GM18907 (cell line): ENCODE measurements around the gene ITPK1.

Source experiments
- ATAC-seq: cut with Tn5 transposase; IDR thresholded peaks from one replicate; pipeline ENCODE4 v1.9.1; 2021; ENCODE audit warnings: mild to moderate bottlenecking, moderate library complexity; ENCODE audit not compliant: unreplicated experiment

The ITPK1 gene

DNA sequence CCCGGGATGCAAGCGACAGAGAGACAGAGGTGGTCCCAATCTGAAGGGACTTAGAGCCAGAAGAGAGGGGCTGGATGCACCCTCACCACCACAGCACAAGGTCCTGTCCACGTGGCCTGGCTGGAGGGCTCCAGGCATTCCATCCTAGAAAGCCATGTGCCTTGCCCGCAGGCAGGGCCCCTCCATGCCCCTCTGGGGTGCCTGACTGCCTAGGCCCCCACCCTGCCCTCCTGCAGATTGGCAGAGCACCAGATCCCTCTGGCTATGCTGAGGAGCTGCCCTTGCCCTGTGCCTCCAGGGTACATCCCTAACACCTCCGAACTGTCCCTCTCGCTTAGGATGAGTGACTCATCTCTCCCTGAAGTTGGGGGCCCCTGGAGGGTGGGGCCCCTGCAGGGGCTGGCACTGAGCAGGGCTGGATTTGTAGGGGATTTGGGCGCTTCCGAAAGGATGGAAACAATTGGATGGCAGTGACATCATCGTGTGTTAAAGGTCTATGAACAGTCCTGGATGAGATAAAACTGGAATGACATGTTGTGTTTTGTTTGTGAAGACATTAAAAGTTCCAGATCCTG, 141.8 kb downstream of the ITPK1 start:
- ATAC-seq, result no peak

DNA sequence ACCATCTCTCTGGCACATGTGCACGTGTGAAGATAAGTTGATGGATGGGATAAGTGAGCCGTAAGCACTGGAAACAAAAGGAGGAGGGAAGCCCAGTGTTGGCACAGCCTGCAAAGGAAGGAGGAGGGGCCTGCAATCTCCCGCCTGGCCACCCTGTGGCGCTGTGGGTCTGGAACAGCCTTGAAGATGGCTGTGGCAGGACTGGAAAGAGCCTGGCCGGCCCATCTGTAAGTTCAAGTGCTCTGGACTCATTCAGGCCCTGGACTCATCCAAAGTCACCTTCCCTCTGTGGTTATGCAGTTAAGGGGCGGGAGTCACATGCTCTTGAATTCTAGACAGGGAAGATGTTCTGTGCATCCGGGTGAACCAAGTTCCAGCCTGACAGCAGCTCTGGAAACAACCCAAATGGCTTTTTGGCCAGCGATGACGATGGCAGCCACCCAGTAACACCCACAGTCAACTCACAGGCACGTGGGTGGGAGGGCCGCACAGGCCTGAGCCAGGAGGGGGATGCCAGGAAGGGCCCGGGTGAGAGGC, 142.4 kb downstream of the ITPK1 start:
- no peak for ATAC-seq

DNA sequence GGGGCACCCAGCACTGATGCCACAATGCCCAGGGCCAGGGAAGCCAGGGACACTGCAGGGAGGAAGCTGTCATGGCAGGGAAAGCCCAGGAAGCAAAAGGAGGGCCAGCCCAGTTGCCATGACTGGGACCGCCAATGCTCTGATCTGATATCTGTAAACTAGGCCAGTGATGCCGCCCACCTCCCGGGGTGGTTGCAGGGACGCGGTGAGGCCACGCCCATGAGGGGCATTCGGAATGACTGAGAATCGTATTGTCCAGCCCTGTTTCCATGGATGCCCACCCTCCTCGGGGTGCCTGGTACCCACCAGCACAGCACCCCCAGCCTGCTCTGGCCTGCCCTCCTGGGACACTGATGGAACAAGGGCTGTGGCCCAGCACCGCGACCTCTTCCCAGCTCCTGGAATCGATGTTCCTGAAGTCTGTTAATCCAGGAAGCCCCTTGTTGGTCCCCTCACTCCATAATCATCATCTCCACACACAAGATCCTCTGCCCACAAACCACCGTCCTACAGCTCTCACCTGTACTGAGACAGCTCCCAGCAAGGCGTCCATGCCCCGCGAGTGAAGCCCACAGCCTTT, 144.0 kb downstream of the ITPK1 start:
- no peak for ATAC-seq

DNA sequence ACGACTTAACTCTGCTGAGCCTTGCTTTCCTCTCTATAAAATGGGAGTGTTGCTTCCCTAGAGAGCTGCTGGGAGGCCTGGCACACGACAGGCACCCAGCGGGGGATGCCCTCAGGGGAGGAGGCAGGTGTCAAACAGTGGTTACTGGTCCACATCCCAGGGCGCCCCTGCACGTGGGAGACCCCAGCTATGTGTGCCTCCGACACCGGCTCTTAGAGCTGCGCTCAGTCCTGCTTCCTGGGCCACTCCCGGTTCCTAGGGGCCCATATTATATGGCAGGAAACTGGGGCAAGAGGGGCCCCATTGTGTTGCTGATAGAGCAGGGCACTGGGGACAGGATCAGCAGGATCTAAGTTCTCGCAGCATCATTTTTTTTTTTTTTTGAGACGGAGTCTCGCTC, 145.5 kb downstream of the ITPK1 start:
- ATAC-seq, result no peak

DNA sequence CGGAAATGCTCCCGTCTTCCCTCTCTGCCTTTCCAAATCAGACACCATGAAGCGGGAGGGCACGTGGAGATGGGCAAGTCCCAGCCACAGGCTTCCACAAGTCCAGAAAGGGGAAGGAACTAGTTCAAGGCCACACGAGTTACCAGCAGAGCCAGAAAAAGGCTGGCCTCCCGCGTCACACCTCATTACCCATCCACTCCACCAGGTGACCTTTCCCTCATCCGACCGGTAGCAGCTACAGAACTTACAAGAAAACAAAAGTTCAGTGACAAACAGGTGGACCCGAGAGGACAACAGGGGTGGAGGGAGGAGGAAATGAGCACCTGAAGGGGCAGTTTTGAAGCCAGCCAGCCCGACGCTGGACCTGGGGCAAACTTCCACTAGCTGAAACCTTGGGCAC, 145.9 kb downstream of the ITPK1 start:
- ATAC-seq, result no peak

DNA sequence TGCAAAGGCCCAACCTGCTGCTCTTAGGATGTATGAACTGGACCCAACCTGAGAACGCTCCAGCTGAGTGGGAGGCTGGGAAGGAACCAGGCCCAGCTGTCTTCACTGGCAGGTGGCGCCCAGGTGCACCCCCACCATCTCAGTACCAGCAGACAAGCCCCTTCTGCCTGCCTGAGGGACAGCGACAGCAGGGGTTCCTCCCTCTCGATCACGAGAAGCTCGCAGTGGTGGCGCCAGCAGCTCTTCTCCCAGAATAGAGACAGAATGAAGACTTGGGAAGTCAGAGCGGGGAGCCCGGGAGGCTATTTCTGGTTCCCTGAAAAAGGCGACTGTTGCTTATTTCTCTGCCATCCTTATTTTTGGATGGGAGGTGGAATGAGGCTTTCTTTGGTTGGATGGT, 146.3 kb downstream of the ITPK1 start:
- no peak for ATAC-seq

DNA sequence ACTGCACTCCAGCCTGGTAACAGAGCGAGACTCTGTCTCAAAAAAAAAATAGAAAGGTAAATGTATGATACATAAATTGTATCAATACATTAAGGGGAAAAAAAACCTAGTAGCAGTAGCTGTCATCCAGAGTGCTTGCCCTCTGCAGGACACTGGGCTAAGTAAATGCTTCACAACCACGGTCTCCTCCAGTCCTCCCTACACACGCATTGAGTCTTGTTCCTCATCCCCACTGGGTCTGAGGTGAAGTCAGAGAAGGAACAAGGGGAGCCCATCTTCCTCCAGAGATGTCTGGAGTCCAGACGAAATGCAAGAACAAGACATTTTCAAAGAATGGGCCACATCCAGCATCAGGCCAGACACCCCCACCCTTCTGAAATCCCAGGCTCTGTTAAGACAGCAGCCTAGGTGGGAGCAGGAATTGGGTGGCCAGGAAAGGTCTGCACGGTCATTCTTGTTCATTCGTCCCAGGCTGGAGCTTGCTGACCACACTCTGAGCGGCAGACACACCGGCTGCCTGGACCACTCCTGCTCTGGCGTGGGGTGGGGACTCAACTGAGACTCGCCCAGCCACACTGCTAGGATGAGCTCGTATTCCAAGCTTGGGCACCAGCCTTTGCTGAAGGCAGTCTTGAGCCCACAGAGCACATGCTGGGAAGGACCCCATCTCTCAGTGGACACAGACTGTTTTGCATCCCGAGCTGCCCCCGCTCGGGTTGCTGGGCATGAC, 147.3 kb downstream of the ITPK1 start:
- no peak for ATAC-seq

DNA sequence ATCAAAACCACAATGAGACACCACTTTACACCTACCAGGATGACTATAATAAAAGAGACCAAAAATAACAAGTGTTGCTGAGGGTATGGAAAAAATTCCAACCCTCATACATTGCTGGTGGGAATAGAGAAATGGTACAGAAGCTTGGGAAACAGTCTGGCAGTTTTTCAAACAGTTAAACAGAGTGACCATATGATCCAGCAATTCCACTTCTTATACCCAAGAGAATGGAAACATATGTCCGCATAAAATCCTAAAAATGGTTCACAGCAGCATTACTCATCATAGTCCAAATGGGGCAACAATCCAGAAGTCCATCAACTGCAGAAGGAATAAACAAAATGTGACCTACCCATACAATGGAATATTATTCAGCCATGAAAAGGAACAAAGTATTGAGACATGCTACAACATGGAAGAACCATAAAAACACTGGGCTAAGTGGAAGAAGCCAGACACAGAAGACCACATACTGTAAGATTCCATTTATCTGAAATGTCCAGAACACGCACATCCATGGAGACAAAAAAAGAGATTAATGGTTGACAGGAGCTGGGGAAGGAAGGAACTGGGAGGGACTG, 148.3 kb downstream of the ITPK1 start:
- no peak for ATAC-seq

DNA sequence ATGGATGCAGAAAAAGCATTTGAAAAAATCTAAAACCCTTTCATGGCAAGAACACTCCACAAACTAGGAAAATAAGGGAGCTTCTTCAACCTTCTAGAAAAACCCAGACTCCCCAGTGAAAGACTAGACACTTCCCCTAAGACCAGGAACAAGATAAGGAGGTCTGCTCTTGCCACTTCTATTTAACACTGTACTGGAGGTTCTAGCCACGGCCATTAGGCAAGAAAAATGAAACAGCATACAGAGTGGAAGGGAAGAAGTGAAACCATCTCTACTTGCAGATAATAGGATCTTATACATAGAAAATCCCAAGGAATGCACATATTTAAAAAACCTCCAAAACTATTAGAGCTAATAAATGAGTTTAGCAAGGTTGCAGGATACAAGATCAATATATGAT, 150.4 kb downstream of the ITPK1 start:
- ATAC-seq, result no peak

DNA sequence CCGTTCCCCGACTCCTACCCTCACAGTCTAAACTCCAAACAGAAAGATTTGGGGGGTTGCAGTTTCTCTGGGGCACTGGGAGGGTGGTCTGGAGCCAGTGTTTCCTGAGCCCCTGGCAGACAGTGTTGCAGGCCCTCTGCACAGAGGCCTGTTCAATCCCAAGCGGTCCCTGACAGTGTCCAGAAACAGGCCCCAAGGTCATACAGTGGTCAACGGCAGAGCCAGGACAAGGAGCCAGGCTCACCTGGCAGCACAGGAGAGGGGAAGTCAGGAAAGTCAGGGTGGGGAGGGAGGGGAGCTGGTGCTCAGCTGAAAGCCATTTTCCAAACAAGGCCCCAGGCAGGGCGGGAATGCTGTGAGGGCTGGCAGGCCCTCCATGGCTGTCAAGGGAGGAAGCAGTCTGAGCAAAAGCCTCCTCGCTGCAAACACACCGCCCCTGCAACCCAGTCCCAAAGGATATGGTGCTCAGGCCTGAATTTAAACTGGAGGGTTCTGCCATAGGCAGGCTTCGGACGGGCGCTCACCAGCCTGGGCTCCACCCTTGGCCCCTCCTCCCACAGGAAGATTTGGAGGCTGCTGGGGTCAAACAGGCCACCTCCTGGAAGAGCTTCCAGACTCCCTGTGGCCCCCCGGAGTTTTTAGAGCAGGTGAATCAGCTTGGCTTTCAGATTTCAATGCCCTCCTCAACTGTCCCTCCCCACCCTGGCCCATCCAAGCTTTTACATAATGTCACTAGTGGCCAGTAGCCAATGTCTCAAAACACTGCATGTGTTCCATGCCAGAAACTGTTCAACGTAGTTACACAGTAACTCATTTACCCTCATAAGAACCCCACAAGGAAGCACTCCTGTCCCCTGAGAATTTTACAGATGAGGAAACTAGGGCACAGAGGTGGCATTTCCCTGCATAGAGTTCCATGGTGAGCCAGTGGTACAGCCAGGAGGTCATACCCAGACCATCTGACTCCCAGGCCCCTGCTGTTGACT, 151.3 kb downstream of the ITPK1 start:
- ATAC-seq, result no peak

DNA sequence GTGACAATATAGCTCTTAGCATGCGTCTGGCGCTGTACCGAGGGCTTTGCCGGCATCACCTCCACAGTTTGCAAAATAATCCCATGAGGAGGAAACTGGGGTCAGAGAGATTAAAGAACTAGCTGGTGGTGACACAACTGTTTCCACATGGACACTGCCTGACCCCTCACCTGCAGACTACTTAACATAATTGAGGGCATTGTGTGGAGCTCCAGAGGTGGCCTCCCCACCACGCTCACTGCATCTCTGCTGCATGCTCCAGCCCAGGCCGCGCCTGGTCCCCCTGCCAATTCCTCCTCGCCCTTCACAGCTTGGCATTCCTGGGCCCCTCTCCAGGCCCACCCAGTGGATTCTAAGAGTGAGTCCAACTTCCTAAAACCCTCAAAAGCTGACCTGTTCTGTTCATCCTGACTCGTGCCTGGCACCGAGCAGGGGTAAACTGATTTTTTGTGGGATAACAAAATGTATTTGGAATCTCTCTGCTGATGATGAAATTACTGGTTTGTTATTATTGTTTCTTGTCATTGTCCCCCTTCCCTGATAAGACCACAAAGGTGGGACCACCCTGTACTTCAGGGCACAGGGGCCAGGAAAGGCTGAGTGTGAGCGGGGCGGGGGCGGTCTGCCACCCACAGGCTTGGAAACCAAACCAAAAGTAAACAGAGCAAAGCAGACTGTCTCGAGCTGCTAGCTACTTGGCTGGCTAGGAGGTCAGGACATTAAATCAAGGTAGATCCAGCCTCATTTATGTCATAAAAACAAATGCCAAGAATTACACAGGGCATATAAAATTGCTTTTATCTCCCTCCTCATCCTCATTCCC, 152.2 kb downstream of the ITPK1 start:
- no peak for ATAC-seq

DNA sequence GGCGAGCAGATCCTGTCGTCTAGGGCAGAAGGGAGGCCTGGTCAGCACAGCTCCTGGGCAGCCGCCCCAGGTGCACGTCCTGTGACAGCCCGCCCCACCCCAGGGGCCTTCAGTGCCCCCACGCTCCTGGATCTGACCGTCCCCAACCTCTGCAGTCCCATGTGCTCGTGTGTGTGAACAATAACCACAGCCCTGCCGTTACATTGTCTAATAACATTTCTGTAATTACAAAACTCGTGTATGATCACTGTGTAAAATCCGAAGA, 153.0 kb downstream of the ITPK1 start:
- ATAC-seq, result no peak

DNA sequence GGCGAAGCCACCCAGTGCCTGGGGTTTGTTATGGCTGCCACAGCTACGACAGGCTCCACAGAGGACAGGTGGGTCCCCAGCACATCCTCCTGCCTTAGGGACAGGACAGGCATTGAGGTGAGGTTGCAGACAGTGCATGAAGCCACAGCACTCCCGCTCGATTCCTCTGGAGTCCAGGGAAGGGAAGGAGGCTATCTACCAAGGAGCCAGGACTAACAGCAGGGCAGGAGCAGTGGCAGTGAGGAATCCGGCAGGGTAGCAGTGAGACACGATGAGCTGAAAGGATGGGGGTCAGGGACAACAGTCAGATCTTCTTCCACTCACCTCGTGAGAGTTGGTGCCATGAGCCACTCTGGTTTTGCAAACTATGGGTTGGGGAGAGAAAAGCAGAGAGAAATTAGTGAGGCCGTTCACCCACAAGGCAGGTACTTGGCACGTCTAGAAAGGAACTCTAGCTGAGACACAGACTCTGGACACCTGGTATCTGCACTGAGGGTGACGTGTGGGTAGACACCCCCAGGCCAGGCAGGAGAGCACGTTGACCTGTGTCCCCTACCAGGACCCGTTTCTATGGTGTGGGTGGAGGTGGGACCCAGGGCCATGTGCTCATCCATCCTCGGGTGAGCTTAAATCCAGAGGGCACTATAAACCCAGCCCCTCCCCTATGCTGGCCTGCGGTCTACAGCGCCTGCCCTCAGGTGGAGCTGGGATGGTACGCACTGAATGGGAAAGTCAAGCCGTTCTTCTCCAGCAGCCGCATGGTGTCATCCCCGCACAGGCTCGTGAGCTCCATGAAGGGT, 153.5 kb downstream of the ITPK1 start:
- no peak for ATAC-seq

DNA sequence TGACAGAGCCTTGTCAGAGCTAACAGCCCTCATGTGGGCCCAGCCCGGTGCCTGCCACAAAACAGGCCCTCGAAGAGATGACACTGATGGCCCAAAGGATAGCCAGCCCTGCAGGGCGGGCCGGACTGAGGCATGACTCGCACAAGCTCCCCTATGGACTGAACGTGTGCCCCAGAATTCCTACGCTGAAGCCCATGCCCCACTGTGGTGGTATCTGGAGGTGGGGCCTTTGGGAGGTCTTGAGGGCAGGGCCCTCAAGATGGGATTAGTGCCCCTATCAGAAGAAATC, 154.2 kb downstream of the ITPK1 start:
- ATAC-seq, result no peak

DNA sequence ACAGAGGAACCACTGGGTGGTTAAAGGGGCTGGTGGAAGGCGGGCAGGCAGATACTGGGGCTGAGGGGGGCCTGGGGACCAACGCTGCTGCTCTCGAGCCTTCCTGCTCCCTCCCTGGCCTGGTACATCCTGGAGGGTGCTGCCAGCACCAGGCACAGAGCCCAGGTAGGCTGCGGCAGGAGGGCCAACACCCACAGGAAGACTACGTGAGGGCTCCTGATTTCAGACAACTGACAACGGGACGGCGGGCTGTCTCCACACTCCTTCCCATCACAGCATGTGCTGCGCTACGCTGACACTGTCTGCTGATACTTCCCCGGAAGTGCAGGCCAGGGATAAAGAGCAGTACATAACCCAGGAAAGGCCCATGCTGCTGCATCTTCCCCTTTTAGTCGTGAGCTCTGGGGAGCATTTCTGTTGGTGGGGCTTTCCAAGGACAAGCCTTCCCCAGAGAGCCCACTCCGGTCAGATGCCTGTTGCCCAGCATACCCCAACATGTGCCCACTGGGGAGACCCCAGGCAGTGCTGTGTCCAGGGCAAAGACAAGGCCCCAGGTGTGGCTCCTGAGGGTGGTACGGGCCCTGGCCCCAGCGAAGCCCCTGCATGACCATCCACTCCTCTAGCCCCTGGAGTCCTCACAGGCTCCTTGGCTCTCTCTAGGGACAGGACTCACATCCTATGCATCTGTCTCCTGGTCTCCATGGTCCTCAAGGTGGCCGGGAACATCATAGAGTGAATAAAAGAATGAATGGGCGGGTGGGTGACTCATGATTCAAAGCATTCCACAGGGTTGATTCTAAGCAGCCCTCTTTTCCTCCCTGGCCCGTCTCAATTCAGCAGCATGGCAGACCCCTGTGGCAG, 154.8 kb downstream of the ITPK1 start:
- ATAC-seq, result no peak

DNA sequence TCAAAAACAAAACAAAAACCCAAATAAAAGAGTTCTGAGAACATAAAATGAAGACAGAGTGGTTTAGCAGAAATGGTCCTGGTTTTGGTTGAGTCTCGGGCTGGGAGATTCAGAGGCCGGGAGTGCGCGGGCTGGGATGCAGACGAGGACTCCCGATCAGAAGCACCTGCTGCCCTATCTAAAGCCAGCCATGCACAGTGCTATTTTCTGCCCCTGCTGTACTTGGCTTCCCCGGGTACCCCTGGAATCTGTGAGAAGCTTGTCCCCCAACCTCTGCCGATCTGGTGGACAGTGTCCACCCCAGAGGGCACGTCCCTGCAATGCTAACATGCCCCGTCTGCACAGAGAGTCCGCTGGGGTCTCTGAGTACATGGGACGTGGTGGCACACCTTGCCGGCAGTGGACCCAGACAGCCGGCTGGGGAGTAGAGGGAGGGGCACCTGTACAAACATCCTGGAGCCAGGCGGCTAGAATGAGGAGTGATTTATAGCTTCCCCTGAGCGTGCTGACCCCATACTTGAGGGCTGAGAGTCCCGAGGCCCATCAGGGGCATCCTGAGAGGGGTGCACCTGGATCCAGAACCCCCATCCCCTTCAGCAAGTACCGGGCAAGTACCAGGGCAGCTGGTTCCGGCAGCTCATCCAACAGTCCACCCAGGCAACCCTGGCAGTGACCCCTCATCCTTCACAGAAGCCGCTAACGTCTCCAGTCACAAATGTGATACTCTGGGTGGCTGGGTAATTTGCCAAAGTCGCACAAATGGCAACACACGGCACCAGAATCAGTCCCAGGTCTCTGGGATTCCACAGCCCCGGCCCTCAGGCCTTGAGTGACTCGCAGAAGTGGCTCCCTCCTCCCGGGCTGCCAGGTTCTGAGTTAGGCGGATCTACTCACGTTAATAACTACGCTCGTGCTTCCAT, 155.7 kb downstream of the ITPK1 start:
- ATAC-seq, result no peak

DNA sequence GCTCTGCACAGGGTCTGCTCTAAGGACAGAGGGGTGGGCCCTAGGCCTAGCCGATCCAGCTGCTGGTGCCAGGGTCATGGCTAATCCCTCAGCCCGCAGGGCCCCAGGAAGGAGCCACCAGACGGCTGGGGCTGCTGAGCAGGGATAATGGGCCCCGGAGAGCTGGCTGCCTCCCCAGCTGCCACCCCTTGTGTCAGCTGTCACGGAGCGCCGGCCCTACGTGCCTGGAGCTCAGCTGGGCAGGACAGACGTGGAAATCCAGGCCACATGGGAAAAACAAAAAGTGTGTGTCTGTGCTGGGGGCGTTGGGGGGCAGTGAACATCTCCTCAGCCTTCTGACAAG, 156.6 kb downstream of the ITPK1 start:
- ATAC-seq, result no peak
